AML-193 (cell line): ENCODE data around the gene RNF168.
"Not testable (repeated sequence)": the region's sequence is repeated elsewhere in the genome, so short reads cannot be mapped to it uniquely, and the experiment has no call there.

Experiments
- DNase-seq, 2 experiments: peaks; one replicate each; lab custom pipeline; 2025; lab: John Stamatoyannopoulos, UW

RNF168 gene

GRCh38 chr3:196503196-196504076 is at the start of gene RNF168:
RNF168 (minus strand) TSS chr3:196503768; CDS start chr3:196503173, 595 bp downstream.
- DNase-seq: peak; percentile 98

- DNase-seq: no peak
Measured at GRCh38 chr3:196552253-196552652, 48.7 kb upstream of the RNF168 start.

- not testable (repeated sequence) for DNase-seq
Measured at GRCh38 chr3:196550172-196550571, 46.6 kb upstream of the RNF168 start.

GRCh38 chr3:196549312-196549711 is 45.7 kb upstream of the RNF168 start:
- not testable (repeated sequence) for DNase-seq

GRCh38 chr3:196547067-196547466 is 43.5 kb upstream of the RNF168 start:
- no peak for DNase-seq

GRCh38 chr3:196546537-196546936 is 43.0 kb upstream of the RNF168 start:
- DNase-seq: no peak

- DNase-seq: no peak
Measured at GRCh38 chr3:196544491-196544992, 41.0 kb upstream of the RNF168 start.

- DNase-seq: no peak
Measured at GRCh38 chr3:196541684-196542445, 38.3 kb upstream of the RNF168 start.

- DNase-seq: peak; percentile 36 to 53
Measured at GRCh38 chr3:196537319-196537984, 33.9 kb upstream of the RNF168 start.

- no peak for DNase-seq
Measured at GRCh38 chr3:196533260-196533681, 29.7 kb upstream of the RNF168 start.

- no peak for DNase-seq
Measured at GRCh38 chr3:196531418-196531817, 27.9 kb upstream of the RNF168 start.

- DNase-seq: peak; percentile 66 to 77
Measured at GRCh38 chr3:196528639-196529233, 25.2 kb upstream of the RNF168 start.

- no peak for DNase-seq
Measured at GRCh38 chr3:196525141-196525540, 21.6 kb upstream of the RNF168 start.

- peak; percentile 68 to 74 for DNase-seq
Measured at GRCh38 chr3:196524527-196524926, 21.0 kb upstream of the RNF168 start.

GRCh38 chr3:196523841-196524240 is 20.3 kb upstream of the RNF168 start:
- no peak for DNase-seq

GRCh38 chr3:196521291-196521690 is 17.7 kb upstream of the RNF168 start:
- DNase-seq: not testable (repeated sequence)

- DNase-seq: no peak
Measured at GRCh38 chr3:196519718-196520082, 16.1 kb upstream of the RNF168 start.

GRCh38 chr3:196518966-196519717 is 15.6 kb upstream of the RNF168 start:
- peak; percentile 82 to 84 for DNase-seq

- DNase-seq: no peak
Measured at GRCh38 chr3:196517919-196518318, 14.4 kb upstream of the RNF168 start.

- DNase-seq: no peak
Measured at GRCh38 chr3:196517162-196517800, 13.7 kb upstream of the RNF168 start.
